GM21737 (cell line): ENCODE measurements around the gene INTS13.
"Not testable (repeated sequence)": the region's sequence is repeated elsewhere in the genome, so short reads cannot be mapped to it uniquely, and the experiment has no call there.

Source experiments
- ATAC-seq: cut with Tn5 transposase; IDR thresholded peaks from one replicate; pipeline ENCODE4 v1.9.1; 2021; ENCODE audit warnings: mild to moderate bottlenecking, moderate library complexity; ENCODE audit not compliant: unreplicated experiment

INTS13 gene

DNA sequence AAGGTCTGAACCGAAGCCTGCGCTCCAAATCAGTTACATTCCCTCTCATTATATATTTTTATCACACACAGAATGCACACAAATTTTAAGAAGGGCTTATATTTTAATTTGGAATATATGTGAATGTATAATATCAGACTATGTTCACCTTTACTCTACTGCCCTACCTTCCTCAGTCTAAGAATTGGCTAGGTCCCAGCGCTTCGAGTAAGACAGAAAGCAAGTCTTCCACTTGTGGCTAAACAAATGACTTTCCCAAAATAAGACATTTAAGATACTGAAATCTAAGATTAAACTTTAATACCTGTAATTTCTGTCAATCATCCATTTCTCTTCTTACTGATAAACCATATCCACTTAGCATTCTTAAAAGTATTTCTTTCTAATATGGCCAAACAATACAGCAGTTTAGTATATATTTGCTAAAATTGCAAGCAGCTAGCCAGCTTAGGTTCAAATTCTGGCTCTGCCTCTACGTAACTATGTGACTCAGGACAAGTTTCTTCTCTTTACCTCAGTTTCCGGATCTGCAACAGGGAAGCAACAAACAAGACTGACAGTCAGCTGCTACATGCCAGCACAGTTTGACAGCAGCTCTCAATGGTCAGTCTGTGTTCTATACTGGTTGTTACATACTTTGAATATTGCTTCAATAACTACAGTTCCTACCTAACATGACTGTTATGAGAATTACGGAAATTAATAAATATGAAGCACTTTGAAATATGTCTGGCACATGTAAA lies 2.0 kb downstream of the INTS13 start:
- ATAC-seq = no peak

DNA sequence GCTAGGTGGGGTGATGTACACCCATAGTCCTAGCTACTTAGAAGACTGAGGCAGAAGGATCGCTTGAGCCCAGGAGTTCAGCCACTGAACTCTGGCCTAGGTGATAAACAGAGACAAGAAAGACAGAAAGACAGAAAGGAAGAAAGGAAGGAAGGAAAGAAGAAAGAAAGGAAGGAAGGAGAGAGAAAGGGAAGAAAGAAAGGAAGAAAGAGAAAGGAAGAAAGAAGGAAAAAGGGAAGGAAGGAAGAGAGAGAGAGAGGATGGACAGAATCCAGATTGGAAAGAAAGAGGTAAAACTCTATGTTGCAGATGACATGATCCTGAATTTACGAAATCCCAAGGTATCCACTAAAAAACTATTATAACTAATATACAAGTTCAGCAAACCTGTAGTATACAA lies 8.2 kb downstream of the INTS13 start:
- ATAC-seq = no peak

DNA sequence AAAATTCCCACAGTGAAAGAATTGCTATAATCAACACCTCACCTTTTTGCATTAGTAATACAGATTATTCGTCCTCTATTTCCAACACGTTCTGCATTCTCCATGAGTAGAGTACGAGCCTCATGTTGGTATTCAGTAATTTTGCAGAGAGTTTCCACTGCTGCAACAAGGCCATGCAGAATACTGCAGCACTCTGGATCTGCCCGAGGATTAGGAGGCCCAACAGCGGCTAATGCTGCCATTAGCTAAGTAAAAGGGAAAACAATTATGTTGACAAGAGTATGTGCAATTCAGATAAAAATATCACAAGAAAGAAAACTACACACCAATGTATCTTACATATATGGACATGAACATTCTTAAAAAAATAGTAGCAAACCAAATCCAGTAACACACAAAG lies 9.1 kb downstream of the INTS13 start:
- no peak for ATAC-seq

DNA sequence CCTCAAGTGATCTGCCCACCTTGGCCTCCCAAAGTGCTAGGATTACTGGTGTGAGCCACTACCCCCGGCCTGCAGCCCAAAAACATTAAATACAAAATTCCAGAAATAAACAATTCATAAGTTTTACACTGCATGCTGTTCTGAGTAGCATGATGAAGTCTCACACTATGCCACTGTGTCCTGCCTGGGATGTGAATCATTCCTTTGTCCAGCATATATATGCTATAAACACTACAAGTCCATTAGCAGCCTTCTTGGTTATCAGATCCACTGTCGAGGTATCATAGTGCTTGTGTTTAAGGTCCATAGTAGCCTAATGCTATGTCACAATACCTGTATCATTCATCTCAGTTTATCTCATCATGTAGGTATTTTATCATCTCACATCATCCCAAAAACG lies 15.9 kb downstream of the INTS13 start:
- ATAC-seq = no peak

DNA sequence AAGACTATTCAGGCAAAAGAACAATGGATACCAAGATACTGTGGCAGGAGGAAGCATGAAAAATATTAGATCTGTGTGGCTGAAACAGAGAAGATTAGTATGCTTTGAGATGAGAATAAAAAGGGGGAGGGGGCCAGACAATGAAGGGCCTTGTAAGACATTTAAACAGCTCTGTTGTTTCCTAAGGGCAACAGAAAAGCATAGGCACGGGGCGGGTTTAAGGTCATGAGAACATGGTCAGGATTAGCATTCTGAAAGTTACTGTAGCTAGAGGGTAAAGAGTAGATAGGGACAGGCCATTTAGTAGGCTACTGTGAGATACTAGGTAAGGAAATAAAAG lies 18.6 kb downstream of the INTS13 start:
- no peak for ATAC-seq

DNA sequence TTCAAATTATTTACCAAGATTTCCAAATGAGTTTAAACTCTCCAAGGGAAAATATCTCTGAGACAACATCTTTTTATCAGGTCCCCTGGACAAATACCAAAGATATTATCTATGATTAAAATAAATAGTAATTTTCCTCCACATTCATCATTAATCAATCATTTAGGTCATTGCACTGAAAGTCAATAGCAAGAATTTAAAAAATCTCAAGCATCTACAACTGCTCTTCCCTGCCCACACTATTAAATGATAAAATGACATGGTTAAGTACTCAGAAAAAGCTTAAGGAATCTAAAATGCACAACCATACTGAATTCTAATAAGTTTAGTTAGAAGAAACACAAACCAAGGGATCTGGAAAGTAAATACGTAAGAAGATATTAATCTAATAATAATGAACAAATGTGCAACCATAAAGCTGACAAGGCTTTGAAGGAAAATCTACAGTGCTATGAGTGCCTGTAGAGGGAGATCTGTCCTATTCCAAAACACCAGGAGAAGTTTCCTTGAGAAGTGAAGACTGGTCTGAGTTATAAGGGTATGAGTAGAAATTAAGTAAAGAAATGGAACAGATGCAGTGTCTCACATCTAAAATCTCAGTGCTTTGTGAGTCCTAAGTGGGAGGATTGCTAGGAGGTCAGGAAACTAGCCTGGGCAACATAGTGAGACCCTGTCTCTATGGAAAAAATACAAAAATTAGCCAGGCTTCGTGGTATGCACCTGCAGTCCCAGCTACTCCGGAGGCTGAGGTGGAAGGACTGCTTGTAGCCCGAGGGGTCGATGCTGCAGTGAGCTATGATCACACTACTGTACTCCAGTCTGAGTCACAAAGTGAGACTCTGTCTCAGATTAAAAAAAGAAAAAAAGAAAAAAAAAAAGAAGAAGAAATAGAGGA lies 19.2 kb downstream of the INTS13 start:
- ATAC-seq = no peak

DNA sequence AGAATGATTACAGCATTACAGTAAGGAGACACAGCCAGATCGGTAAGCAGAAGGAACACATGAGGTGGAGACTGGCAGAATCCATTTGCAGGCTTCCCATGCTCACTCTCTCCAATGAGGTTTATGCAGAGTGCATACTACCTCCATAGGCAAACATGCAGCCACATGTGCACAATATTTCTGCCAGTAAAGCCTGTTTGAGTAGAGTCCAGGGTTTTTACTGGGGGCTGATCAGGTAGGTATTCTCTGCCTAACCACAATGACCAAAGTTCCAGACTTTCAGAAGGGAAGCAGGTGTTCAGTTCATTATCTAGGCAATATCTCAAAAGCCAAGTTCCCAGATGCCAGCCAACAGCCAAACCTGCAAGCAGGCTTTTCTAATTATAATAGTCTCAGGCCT lies 31.1 kb downstream of the INTS13 start:
- no peak for ATAC-seq

DNA sequence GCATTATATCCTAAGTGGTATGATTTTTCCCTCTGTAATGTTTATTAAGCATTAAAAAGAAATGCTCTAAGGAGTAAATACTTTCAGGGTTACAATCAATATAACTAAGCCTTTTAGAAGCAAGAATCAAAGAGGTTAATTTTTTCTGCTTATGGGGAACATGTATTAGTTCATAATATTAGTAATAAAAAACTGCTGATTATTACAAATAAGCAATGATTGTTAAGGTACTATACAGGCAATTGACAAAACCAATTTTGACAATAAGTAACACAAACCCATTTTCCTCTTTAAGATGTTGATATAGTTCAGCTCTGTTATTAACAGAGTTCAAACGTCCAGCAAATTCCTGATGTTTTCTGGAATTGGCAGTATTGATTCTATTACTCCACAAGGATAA lies 31.8 kb downstream of the INTS13 start:
- ATAC-seq = no peak

DNA sequence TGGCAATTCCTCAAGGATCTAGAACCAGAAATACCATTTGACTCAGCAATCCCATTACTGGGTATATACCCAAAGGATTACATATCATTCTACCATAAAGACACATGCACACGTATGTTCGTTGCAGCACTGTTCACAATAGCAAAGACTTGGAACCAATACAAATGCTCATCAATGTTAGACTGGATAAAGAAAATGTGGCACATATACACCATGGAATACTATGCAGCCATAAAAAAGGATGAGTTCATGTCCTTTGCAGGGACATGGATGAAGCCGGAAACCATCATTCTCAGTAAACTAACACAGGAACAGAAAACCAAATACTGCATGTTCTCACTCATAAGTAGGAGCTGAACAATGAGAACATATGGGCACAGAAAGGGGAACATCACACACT lies 34.4 kb downstream of the INTS13 start:
- not testable (repeated sequence) for ATAC-seq

DNA sequence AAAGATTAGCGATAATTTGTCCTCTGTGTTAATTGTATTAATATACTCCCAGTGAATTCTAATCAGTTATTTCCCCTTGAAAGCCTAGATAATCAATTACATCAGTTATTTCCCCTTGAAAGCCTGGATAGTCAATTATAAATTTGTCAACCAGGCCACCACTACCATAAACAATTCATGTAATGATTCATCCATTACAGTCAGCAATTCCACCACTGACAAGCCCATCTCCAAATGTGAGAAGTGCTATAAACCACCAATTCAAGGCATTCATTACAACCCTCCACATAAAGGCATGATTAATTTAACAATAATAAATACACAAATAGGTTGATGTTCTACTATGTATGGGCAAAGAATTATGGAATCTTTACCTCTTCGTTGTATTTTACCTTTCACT lies 40.9 kb downstream of the INTS13 start:
- ATAC-seq = no peak

DNA sequence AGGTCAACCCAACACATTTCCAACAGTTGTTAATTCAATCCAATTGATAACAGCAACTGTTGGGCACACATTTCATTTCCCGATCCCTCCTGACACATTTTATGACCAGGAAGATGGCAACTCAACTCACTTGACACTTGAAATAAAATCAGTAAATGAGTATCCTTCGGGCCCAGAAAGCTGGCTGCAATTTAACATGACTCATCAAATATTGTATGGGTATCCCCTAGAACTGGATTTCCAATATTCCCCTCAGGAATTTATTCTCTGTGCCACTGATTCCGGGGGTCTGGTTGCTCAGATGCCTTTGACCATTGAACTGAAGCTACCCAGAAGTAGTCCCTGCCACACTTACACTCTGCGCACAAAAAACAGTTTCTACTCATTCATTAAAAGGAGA lies 42.1 kb downstream of the INTS13 start:
- ATAC-seq = no peak

DNA sequence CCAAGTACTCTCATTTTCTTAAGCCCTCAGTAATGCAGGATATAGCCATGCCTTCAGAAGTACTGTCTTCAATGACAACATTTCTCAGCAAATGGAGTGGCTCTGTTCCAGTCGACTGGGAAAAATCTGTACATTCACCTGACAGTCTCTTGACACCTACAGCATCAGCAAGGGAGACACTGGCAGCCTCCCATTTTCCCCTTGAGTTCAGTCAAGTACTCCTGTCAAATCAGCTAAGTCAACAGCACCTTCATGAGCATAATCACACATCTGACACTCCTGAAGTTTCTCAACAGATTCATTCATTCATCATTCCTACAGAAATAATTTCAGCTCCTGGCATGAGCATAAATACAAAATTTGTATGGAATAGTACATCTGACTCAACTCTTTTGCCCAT lies 46.1 kb downstream of the INTS13 start:
- ATAC-seq = no peak

DNA sequence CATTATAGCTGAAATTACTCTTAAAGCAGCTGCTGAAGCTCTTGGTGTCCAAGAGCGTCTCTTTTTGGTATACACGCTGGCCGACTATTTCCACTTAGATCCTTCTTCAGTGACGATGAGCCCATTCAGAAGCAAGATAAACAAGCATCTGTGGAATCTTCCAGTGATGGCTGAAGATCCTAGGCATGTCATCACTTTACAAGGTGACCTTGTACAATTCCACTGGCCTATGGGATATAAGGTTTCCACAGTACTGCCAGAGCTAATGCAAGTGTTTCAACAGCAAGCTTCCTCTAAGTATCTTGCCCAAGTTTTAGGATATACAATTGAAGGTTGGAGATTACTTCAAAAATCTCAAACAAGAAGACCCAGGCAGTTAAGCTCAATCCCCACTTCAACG lies 47.0 kb downstream of the INTS13 start:
- ATAC-seq = no peak

DNA sequence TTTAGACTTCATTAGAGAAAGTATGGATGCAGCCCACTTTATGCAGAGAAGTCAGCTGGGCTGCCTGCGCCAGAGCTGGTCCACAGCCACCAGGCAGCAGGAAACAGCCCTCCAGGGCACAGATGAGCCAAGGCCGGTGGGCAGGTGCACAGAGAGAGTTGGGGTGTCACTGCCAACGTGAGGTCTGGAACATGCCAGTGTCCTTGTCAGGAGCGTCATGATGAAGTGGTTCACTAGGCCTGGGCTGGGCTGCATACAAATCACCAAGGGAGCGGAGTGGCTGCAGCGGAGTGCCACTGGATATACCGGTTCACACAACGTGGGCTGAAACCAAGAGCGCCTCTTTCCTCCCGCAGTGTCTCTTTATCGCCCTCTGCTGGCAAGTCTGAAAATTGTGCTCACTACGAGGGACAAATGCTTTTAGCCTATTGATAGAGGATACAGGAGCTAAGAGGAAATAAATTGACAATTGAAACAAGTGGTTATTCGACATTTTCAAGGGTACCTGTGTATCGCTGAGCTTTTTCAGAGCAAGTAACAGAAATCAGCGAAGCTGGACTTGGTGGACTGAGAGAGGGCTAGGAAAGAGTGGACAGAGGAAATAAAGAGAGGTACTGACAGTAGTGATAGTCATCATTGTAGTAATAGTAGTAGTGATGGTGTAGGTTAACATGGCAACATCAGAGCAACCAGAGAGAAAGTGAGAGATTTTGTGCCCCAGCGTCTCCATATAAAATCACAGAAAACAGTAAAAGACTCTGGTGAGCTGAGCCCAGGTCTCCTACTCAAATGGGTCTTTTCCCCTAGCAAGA lies 52.8 kb downstream of the INTS13 start:
- ATAC-seq = peak; percentile 89

DNA sequence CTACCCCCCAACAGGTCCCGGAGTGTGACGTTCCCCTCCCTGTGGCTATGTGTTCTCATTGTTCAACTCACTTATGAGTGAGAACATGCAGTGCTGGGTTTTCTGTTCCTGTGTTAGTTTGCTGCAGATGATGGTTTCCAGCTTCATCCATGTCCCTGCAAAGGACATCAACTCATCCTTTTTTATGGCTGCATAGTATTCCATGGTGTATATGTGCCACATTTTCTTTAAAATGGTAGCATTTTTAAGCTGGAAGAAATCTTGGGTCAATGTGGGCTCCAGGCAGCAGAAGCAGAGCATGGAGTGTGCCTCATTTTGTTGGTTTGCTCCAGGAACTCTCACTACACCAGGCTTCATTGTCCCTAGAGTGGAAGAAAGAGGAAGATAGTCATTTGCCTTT lies 57.2 kb downstream of the INTS13 start:
- no peak for ATAC-seq

DNA sequence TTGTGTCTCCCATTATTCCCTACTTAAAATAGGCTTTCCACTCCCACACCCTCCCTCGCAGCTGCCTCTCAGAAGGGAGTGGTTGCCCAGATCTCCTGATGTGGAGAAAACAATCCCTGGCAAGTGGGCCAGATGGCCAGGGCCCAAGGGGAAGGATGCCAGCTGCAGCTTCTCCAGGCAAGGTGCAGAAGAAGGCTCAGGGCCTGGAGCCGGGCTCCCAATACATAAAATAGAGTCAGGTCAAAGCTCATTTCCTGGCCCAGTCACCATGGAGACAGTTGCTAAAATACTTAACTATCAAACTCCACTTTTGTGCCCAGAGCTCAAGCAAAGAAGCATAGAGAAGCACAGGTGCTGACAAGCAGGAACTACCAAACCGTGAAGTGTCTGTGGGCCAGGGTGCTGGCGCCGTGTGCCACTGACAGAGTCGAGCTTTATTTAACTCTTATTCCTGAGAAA lies 59.1 kb downstream of the INTS13 start:
- no peak for ATAC-seq

DNA sequence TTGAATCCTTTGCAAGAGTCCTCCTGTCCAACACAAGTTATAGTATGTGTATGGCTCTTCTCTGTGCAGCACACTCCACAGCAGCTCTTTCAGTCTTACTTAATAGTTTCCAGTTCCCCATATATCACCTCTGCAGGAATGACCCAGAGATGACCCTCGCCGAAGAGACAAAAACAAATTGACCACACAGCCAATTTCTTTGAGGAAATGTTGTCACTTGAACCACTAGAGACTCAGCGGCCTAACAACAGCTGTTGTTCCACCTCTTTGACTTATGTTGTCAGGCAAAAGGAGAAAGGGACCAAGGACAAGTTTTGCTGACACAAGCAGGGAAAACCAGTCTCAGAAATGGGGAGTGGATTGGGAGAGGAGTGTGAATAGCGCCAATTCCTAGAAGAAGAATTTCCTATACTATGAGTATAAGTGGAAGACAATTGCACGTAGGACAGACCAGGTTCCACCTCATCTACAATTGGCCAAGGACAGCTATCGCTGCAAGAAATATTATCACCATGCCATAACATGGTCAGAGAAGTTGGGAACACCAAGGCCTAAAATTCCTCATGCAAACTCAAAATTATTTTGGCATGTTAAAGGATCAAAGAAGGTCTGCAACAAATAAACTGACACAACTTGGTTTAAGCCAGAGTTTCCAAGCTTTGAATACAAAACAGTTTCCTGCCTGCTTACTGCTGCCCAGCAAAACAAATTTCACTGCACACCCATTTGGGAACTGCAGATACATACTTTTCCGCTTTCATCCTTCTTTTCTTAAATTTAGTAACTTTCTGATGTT lies 63.1 kb downstream of the INTS13 start:
- no peak for ATAC-seq

DNA sequence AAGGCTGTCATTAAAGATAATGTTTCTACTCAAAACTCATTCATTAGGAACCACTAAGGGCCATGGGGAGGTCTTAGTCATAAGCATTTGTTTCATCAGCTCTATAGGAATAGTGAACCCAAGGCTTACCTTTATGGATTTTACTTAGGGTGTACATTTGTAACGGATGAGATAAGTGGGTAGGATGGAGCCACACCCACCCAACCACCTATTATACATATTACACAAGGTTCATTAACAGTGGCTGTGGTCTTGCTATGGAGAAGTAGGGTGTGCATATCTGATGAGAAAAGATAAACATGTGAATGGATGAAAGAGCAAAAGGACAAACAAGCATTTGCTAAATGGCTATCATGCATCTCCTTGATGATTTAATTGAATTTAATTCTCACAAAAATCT lies 65.2 kb downstream of the INTS13 start:
- no peak for ATAC-seq

DNA sequence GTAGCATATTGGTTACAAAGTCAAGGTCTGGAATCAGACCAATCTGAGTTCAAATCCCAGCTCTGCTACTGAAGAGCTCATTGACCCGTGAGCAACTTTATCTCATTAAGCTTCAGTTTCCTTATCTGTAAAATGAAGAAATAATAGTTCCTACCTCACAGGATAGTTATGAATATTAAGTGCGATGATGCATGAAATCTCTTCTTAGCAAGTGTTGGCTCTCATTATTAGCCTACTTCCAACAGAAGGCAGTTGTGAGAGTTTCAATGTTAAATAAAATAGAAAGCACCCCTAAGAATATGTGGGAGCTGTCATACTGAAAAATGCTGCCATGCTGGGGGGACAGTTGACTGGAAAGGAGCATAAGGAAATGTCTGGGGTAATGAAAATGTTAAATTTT lies 65.8 kb downstream of the INTS13 start:
- ATAC-seq = no peak

DNA sequence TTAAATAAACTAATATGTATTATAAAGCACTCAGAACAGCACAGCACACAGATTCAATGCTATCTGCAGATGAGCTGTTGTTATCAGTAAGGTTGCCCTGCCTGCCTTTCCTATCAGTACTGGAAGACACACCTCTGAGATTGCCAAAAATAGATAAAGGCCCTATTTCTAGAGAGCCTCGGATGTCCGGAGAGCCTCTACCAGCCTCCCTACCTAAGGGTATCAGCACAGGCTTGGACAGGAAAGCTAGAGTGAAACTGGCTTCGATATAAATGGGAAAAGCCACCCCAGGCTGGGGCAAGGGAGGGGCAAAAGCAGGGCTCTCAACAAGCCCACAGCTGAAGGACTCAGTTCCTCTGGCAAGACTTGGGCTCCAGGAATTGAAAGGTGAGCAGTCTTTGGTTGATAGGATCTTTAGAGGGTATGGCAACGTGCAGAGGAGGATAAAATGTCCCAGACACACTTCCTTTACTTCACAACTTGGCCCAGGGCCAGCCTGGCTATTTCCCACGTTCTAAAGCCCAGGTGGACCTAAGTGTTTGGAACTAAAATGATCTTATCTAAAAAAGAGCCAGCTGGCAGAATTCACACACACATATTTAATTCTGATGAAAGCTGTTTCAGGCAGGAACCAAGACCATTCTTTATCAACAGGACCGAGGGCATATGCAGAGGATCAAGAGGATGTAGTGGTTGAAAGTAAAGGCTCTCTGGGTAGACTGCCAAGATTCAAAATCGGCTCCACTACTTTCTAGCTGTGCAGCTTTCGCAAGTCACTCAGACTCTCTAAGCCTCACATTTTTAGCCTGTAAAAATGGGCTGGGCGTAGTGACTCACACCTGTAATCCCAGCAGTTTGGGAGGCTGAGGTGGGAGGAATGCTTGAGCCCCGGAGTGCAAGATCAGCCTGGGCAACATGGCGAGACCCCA lies 67.0 kb downstream of the INTS13 start:
- ATAC-seq = no peak
